Nasal cavity respiratory epithelium epithelial cell of viscerocranial mucosa (primary cell): ENCODE measurements around the gene HS6ST2. TPM values are rescaled to one million over a fixed set of nuclear protein-coding genes. Genes with fewer than 3 reads are reported as not detected.

Source experiments
- total RNA-seq: library from RNA; depleted of rRNA; stranded (reverse); fragments of >200 nt; gene quantifications from 2 replicates; pipeline ENCODE4 v1.2.3, GENCODE V29; 2014

HS6ST2 gene
- total RNA-seq, result 8.5 and 14.0 TPM in 2 replicates

DNA sequence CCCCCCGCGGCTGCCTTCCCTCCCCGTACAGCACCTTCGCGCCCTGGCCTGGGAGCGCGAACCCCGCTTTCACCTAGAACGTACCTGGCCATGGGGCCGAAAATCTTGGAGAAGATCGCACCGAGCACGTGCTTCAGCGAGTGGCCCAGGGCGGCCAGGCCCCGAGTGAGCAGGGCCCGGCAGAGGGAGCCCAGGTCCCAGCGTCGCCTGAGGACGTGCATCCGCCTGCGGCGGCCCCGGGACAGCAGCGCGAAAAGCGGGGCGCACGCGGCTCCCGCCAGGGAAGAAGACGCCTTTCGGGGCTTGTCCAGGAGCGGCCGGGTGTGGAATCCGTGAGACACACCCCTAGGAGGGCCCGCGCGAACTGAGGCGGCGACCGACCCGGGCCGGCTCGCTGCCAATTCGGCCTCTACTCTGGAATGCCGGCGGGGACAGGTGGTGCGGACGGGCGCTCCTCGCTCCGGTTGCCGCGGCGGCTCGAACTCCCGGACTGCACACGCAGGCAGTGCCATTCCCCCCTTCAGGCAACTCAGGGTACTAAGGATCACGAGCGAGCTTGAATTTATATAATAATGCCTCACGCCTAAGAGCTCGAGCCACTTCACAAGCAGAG is at the start of gene HS6ST2:
Gene HS6ST2, minus strand, starts transcription at position 539 of the 613 bp plus-strand sequence.

Other genes starting within 250 kb of the HS6ST2 start
- not detected in 2 replicates for gene USP26, start 138.5 kb upstream of the HS6ST2 start, total RNA-seq